GM21576 (cell line): ENCODE data around the gene DNAH12.
"Not testable (repeated sequence)": the region's sequence is repeated elsewhere in the genome, so short reads cannot be mapped to it uniquely, and the experiment has no call there.

Source experiments
- ATAC-seq: cut with Tn5 transposase; IDR thresholded peaks from one replicate; pipeline ENCODE4 v1.9.1; 2021; ENCODE audit warnings: mild to moderate bottlenecking, moderate library complexity; ENCODE audit not compliant: unreplicated experiment

DNAH12 gene

GRCh38 chr3:57530071-57530608 is 14.0 kb downstream of the DNAH12 start:
- ATAC-seq: no peak

DNA sequence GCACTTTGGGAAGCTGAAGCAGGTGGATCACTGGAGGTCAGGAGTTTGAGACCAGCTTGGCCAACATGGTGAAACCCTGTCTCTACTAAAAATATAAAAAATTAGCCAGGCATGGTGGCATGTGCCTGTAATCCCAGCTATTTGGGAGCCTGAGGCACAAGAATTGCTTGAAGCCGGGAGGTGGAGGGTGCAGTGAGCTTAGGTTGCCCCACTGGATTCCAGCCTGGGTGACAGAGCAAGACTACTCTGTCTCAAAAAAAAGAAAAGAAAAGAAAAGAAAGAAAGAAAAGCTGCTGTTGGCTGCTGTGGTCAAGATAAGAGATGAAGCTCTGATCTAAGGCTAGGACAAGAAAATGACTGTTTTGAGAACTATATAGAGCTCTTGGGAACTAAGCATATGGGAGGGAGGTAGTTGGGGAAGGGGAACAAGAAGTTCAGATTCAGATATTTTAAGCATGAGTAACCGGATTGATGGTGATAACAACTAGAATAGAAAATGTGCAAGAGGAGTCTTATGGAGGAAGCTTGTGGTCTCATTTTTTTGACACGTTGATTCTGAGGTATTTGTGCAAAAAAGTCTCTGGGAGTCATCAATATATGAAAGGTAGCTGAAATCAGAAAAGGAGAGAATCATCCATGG is 25.7 kb downstream of the DNAH12 start:
- no peak for ATAC-seq

DNA sequence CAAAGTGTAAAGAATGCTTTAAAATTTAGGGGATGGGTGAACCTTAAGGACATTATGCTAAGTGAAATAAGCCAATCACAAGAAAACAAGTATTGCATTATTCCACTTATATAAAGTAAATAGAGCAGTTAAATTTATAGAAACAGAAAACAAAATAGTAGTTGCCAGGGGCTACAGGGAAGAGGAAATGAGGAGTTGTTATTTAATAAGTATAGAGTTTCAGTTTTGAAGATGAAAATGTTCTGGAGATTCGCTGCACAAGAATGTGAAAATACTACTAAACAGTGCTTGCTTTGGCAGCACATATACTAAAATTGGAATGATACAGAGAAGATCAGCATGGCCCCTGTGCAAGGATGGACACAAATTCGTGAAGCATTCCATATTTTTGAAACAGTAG is 32.0 kb downstream of the DNAH12 start:
- no peak for ATAC-seq

DNA sequence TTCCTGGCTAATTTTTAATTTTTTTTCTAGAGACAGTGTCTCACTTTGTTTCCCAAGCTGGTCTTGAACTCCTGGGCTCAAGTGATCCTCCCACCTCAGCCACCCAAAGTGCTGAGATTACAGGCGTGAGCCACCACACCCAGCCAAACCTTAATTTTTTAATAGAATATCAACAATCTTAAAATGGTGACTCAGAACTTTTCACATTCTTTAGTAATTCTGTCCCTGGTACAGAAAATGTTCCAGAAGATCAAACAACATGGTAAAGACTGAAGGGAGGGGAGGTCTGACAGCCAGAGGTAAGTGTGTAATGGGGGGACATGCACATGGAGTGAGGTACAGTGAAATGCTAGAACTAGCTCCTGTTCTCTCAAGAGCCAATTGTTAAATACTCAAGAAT is 38.2 kb downstream of the DNAH12 start:
- ATAC-seq: no peak

DNA sequence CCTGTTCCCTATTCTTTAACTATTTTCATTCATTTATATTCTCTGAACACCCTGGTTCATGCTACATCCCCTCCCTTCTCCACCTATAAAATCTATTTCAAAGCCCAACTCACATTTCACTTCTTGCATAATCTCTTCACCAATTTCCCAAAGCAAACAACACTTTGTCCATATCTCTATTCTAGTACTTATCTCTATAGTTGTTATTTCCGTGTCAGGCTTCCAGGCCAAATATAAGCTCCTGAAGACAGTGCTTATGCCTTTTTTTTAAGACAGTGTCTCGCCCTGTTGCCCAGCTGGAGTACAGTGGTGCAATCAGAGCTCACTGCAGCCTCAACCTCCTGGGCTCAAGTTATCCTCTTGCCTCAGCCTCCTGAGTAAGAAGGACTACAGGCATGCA is 43.6 kb downstream of the DNAH12 start:
- ATAC-seq: no peak

- no peak for ATAC-seq
These were observed 46.2 kb downstream of the DNAH12 start for GRCh38 chr3:57497904-57498303.

- ATAC-seq: no peak
These were observed 59.6 kb downstream of the DNAH12 start for GRCh38 chr3:57484563-57484962.

- ATAC-seq: not testable (repeated sequence)
These were observed 67.0 kb downstream of the DNAH12 start for GRCh38 chr3:57477193-57477592.

- ATAC-seq: no peak
These were observed 79.3 kb downstream of the DNAH12 start for GRCh38 chr3:57464801-57465200.

DNA sequence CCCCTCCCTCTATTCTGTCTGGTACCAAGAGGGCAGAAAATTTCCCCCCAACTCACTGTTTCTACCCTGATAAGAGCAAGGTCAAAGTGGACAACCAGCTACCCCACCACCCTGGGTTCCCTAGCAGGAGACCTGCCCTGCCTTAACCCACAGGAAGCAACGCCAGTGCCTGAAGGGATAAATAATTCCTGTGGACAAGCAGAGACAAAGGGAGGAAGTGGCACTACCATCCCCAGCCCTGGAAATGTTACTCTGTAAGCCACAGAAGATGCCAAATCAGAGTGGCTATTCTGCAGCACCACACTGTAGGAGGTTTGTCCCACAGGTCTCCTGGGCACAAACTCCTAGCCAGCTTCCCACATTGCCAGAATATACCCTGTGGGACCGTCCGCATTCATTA is 80.1 kb downstream of the DNAH12 start:
- ATAC-seq: no peak

DNA sequence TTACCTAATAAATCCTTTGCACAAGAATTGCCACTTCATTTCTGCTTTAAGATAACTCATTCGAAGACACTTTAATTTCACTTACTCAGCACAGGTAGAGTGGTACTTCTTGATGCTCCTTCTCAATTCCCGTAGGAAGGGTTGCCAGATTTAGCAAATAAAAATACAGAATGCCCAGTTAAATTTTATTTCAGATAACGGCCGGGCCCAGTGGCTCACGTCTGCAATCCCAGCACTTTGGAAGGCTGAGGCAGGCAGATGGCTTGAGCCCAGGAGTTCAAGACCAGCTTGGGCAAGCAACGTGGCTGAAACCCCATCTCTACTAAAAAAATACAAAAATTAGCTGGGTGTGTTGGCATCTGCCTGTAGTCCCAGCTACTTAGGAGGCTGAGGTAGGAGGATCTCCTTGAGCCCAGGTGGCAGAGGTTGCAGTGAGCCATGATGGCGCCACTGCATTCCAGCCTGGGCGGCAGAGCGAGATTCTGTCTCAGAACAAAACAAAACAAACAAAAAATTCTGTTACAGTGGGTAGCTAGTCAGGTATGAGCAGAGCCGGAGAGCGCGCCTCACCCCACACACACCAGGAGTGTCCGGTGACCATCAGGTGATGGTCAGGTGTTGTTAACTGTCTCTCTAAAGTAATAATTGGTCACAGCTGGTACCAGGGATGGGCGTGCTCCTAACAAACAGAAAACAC is 92.8 kb downstream of the DNAH12 start:
- ATAC-seq: no peak

GRCh38 chr3:57449276-57449847 is 94.8 kb downstream of the DNAH12 start:
- ATAC-seq: not testable (repeated sequence)

DNA sequence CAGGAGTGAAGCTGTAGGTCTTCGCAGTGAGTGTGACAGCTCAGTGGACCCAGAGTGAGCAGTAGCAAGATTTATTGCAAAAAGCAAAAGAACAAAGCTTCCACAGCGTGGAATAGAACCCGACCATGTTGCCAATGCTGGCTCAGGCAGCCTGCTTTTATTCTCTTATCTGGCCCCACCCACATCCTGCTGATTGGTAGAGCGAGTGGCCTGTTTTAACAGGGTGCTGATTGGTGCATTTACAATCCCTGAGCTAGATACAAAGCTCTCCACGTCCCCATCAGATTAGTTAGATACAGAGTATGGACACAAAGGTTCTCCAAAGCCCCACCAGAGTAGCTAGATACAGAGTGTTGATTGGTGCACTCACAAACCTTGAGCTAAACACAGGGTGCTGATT is 95.7 kb downstream of the DNAH12 start:
- not testable (repeated sequence) for ATAC-seq

- ATAC-seq: no peak
These were observed 97.8 kb downstream of the DNAH12 start for GRCh38 chr3:57446318-57446841.

GRCh38 chr3:57444469-57444868 is 99.7 kb downstream of the DNAH12 start:
- ATAC-seq: no peak

- not testable (repeated sequence) for ATAC-seq
These were observed 104.0 kb downstream of the DNAH12 start for GRCh38 chr3:57440144-57440543.

GRCh38 chr3:57438460-57438859 is 105.7 kb downstream of the DNAH12 start:
- ATAC-seq: not testable (repeated sequence)

- ATAC-seq: no peak
These were observed 107.9 kb downstream of the DNAH12 start for GRCh38 chr3:57436195-57436761.

- no peak for ATAC-seq
These were observed 110.1 kb downstream of the DNAH12 start for GRCh38 chr3:57434041-57434440.

GRCh38 chr3:57423335-57423734 is 120.8 kb downstream of the DNAH12 start:
- no peak for ATAC-seq

- no peak for ATAC-seq
These were observed 122.8 kb downstream of the DNAH12 start for GRCh38 chr3:57421336-57421735.
